WTC11 (cell line): Measurements from ENCODE around the gene GPHA2.

Experiments used
- FOXJ3 ChIP-seq: sonication (generic); formaldehyde crosslinking; IDR thresholded peaks from 2 replicates; pipeline ENCODE4 v1.9.0; 2021; ENCODE audit warnings: missing genetic modification reagents, mild to moderate bottlenecking, borderline replicate concordance
- USF1 ChIP-seq: sonication (generic); formaldehyde crosslinking; IDR thresholded peaks from 2 replicates; pipeline ENCODE4 v1.8.0; 2022; ENCODE audit warnings: mild to moderate bottlenecking, missing genetic modification reagents

- TF ChIP-seq USF1 (CRISPR knock-in tag) (no peak), FOXJ3 (no peak)
Observed at GRCh38 chr11:64906314-64906635, 29.4 kb downstream of the GPHA2 start.
